Hepatocyte (in vitro differentiated cells): Measurements from ENCODE around the gene ZNG1A.
"Not testable (repeated sequence)": the region's sequence is repeated elsewhere in the genome, so short reads cannot be mapped to it uniquely, and the experiment has no call there.

ENCODE experiments used
- CTCF ChIP-seq: fragments of 200-600 bp; sonication (generic); IDR thresholded peaks from 2 replicates; pipeline ENCODE4 v1.5.1; 2016; ENCODE audit warnings: antibody characterized with exemption, mild to moderate bottlenecking; ENCODE audit not compliant: poor library complexity
- EZH2 ChIP-seq: fragments of 200-600 bp; sonication (generic); IDR thresholded peaks from 2 replicates; pipeline ENCODE4 v1.6.1; 2016; ENCODE audit warnings: antibody characterized with exemption, mild to moderate bottlenecking, borderline replicate concordance
- EZH2phosphoT487 ChIP-seq: fragments of 200-600 bp; sonication (generic); IDR thresholded peaks from one replicate; pipeline ENCODE4 v1.6.1; 2018; ENCODE audit warnings: antibody characterized with exemption, mild to moderate bottlenecking, low read depth, moderate library complexity; ENCODE audit not compliant: unreplicated experiment, severe bottlenecking

GRCh38 chr9:178970-179383 is at the start of gene ZNG1A:
- not testable (repeated sequence) for TF ChIP-seq CTCF, EZH2phosphoT487, EZH2
